ENCODE data around the gene GATA5.

The GATA5 gene

GRCh38 chr20:62463651-62464424 lies 12.0 kb downstream of the GATA5 start:
- Histone ChIP-seq H3K27me3 (ENCODE audit: insufficient read depth, insufficient read length) (no peaks in the 10 kb centered on the region), H3K9me3 (ENCODE audit: insufficient read depth, low read length) (no peaks in the 10 kb centered on the region), H3K36me3 (ENCODE audit: insufficient read depth, insufficient read length, low read length) (no peaks in the 10 kb centered on the region), H3K9ac (ENCODE audit: insufficient read length, low read depth) (no peak overlapping the region), H3K4me3 (ENCODE audit: insufficient read length, low read depth) (no peak overlapping the region), H3K4me1 (ENCODE audit: insufficient read depth, insufficient read length) (peaks cover 22% of the 10 kb centered on the region)
- no peak for DNase-seq (ENCODE audit: low read depth, low spot score)
- TF ChIP-seq ZNF274 (IDR thresholded peaks at IDR 0.05; ENCODE audit: low read depth, low read length) = no peak
- TF ChIP-seq SUZ12 (IDR thresholded peaks at IDR 0.05; ENCODE audit: extremely low read depth, insufficient read depth, insufficient read length) = no peak
- TF ChIP-seq YY1 (IDR thresholded peaks at IDR 0.05; ENCODE audit: insufficient read depth, insufficient read length) = no peak

- no peaks in the 10 kb centered on the region for H3K36me3 ChIP-seq (ENCODE audit: insufficient read depth, insufficient read length, low read length)
- TF ChIP-seq SUZ12 (IDR thresholded peaks at IDR 0.05; ENCODE audit: extremely low read depth, insufficient read depth, insufficient read length) (no peak), YY1 (IDR thresholded peaks at IDR 0.05; ENCODE audit: insufficient read depth, insufficient read length) (no peak), ZNF274 (IDR thresholded peaks at IDR 0.05; ENCODE audit: low read depth, low read length) (no peak)
- no peak overlapping the region for H3K4me3 ChIP-seq (ENCODE audit: insufficient read length, low read depth)
- H3K4me1 ChIP-seq (ENCODE audit: insufficient read depth, insufficient read length) = peaks cover 24% of the 10 kb centered on the region
- no peaks in the 10 kb centered on the region for H3K9me3 ChIP-seq (ENCODE audit: insufficient read depth, low read length)
- no peaks in the 10 kb centered on the region for H3K27me3 ChIP-seq (ENCODE audit: insufficient read depth, insufficient read length)
- H3K9ac ChIP-seq (ENCODE audit: insufficient read length, low read depth) = no peak overlapping the region
- DNase-seq (ENCODE audit: low read depth, low spot score) = no peak
Observed at GRCh38 chr20:62462976-62463592, 12.7 kb downstream of the GATA5 start.

DNA sequence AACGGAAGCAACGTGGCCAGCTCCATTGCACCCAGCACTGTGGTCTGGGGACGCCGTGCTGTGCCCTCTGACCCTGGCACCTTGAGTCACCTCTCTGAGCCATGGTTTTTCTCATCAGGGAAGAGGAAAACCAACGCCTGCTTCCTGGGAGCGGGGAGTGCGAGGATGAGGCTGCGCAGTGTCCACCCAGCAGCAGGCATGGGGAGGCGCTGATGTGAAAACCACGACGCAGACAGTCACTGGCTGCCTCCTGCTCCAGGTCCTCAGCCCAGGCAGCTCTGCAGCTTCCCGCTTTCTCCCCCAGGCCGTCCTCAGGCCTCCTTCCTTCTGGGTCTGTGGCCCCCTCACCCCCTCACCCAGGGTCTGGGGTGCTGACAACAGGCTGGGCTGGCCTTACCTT lies 14.0 kb downstream of the GATA5 start:
- Histone ChIP-seq H3K27me3 (ENCODE audit: insufficient read depth, insufficient read length) (no peaks in the 10 kb centered on the region), H3K4me3 (ENCODE audit: insufficient read length, low read depth) (no peak overlapping the region), H3K4me1 (ENCODE audit: insufficient read depth, insufficient read length) (peaks cover 18% of the 10 kb centered on the region), H3K9me3 (ENCODE audit: insufficient read depth, low read length) (no peaks in the 10 kb centered on the region), H3K9ac (ENCODE audit: insufficient read length, low read depth) (no peak overlapping the region), H3K36me3 (ENCODE audit: insufficient read depth, insufficient read length, low read length) (no peaks in the 10 kb centered on the region)
- no peak for DNase-seq (ENCODE audit: low read depth, low spot score)
- no peak for TF ChIP-seq SUZ12 (IDR thresholded peaks at IDR 0.05; ENCODE audit: extremely low read depth, insufficient read depth, insufficient read length)

DNA sequence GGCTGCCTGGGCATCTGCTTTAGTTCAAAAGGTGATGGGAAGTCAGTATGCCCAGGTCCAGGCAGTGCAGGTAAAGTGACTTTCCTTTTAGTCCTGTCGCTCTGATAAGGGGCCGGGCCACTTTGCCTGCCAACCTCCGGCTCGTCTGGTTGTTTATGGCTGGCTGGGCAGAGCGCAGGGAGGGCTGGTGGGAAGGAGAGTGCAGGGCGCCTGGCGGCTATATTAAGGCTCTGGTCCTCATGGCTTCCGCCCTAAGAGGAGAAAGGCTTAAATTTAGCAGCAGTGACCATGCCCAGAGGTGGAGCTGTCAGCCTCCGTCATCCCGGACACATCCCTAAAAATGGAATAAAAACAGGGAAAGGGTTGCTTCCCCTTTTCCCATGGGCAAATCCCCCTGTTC lies 14.6 kb downstream of the GATA5 start:
- Histone ChIP-seq H3K4me3 (ENCODE audit: insufficient read length, low read depth) (no peak overlapping the region), H3K27me3 (ENCODE audit: insufficient read depth, insufficient read length) (no peaks in the 10 kb centered on the region), H3K4me1 (ENCODE audit: insufficient read depth, insufficient read length) (peaks cover 18% of the 10 kb centered on the region), H3K36me3 (ENCODE audit: insufficient read depth, insufficient read length, low read length) (no peaks in the 10 kb centered on the region), H3K9me3 (ENCODE audit: insufficient read depth, low read length) (no peaks in the 10 kb centered on the region), H3K9ac (ENCODE audit: insufficient read length, low read depth) (no peak overlapping the region)
- TF ChIP-seq ZNF274 (IDR thresholded peaks at IDR 0.05; ENCODE audit: low read depth, low read length) = no peak
- no peak for TF ChIP-seq YY1 (IDR thresholded peaks at IDR 0.05; ENCODE audit: insufficient read depth, insufficient read length)
- no peak for TF ChIP-seq SUZ12 (IDR thresholded peaks at IDR 0.05; ENCODE audit: extremely low read depth, insufficient read depth, insufficient read length)
- DNase-seq (ENCODE audit: low read depth, low spot score) = no peak

DNA sequence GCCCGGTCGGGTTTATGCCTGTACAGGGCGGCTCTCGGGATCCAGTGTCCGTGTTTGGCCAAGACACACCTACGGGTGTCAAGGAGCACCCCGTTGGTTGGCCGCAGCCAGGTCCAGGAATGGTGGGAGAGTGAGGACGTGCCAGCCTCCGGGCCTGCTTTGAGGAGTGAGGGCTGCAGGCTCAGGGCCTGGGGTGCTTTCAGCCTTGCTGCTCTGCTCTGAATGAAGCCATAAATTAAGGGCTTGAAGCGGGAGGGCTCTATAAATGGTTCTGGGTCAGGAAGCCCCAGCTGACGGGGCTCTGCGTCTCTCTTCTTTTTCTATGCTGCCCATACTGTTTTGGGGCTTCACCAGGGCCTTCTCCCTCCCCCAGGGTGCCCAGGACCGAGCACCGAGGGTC lies 15.1 kb downstream of the GATA5 start:
- TF ChIP-seq SUZ12 (IDR thresholded peaks at IDR 0.05; ENCODE audit: extremely low read depth, insufficient read depth, insufficient read length) (no peak), YY1 (IDR thresholded peaks at IDR 0.05; ENCODE audit: insufficient read depth, insufficient read length) (no peak), ZNF274 (IDR thresholded peaks at IDR 0.05; ENCODE audit: low read depth, low read length) (no peak)

DNA sequence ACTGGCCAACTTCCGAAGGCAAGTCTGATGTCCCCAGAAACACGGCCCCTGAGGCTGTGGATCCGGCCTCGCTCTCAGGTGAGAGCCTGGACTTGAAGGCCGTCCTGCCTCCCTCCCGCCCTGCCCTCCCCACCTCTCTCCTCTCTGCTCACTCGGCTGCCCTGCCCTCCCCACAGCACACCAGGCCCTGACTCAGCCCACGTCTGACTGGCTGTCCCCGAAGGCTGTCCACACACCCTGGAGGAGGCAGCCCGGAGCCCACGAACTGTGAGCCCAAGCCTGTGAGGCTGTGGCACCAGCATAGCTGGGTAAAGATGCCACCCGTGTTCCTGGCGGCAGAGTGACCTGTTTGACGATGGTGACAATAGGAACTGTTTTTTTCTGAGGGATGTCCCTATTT lies 16.3 kb downstream of the GATA5 start:
- no peak for DNase-seq (ENCODE audit: low read depth, low spot score)
- TF ChIP-seq SUZ12 (IDR thresholded peaks at IDR 0.05; ENCODE audit: extremely low read depth, insufficient read depth, insufficient read length) (no peak), YY1 (IDR thresholded peaks at IDR 0.05; ENCODE audit: insufficient read depth, insufficient read length) (no peak), ZNF274 (IDR thresholded peaks at IDR 0.05; ENCODE audit: low read depth, low read length) (no peak)
- Histone ChIP-seq H3K27me3 (ENCODE audit: insufficient read depth, insufficient read length) (no peaks in the 10 kb centered on the region), H3K4me1 (ENCODE audit: insufficient read depth, insufficient read length) (peaks cover 22% of the 10 kb centered on the region), H3K36me3 (ENCODE audit: insufficient read depth, insufficient read length, low read length) (no peaks in the 10 kb centered on the region), H3K9ac (ENCODE audit: insufficient read length, low read depth) (peak overlapping the region; percentile 21), H3K4me3 (ENCODE audit: insufficient read length, low read depth) (no peak overlapping the region), H3K9me3 (ENCODE audit: insufficient read depth, low read length) (no peaks in the 10 kb centered on the region)

More for the DNA sequence above, 15.1 kb downstream of the GATA5 start:
- H3K4me3 ChIP-seq (ENCODE audit: insufficient read length, low read depth) = no peak overlapping the region
- no peaks in the 10 kb centered on the region for H3K27me3 ChIP-seq (ENCODE audit: insufficient read depth, insufficient read length)
- peaks cover 19% of the 10 kb centered on the region for H3K4me1 ChIP-seq (ENCODE audit: insufficient read depth, insufficient read length)
- H3K36me3 ChIP-seq (ENCODE audit: insufficient read depth, insufficient read length, low read length) = no peaks in the 10 kb centered on the region
- no peak for DNase-seq (ENCODE audit: low read depth, low spot score)
- H3K9ac ChIP-seq (ENCODE audit: insufficient read length, low read depth) = no peak overlapping the region
- H3K9me3 ChIP-seq (ENCODE audit: insufficient read depth, low read length) = no peaks in the 10 kb centered on the region

Measured in NT2/D1 (cell line).